IPS DF 6.9 (cell line): Measurements from ENCODE around the gene KRTAP5-10.
"Not testable (repeated sequence)": the region's sequence is repeated elsewhere in the genome, so short reads cannot be mapped to it uniquely, and the experiment has no call there.

Source experiments
- DNase-seq: peaks from one replicate; pipeline ENCODE4 v3.0.0-alpha.2; 2013; ENCODE audit warnings: low read depth, low spot score
- H3K27ac ChIP-seq: one replicate; pipeline ENCODE4 v1.5.1; 2013; ENCODE audit warnings: low read length, control low read depth
- H3K27me3 ChIP-seq: 2 replicates; pipeline ENCODE4 v1.6.1; 2013; ENCODE audit warnings: mild to moderate bottlenecking, low read length; ENCODE audit not compliant: control insufficient read depth, insufficient read depth
- H3K36me3 ChIP-seq: 2 replicates; pipeline ENCODE4 v1.6.1; 2013; ENCODE audit warnings: low read length; ENCODE audit not compliant: control insufficient read depth, insufficient read depth
- H3K4me1 ChIP-seq: 2 replicates; pipeline ENCODE4 v1.6.1; 2013; ENCODE audit warnings: low read length; ENCODE audit not compliant: control insufficient read depth, insufficient read depth
- H3K4me3 ChIP-seq: 2 replicates; pipeline ENCODE4 v1.5.1; 2013; ENCODE audit warnings: mild to moderate bottlenecking, low read length
- H3K9me3 ChIP-seq: 2 replicates; pipeline ENCODE4 v1.6.1; 2013; ENCODE audit warnings: low read length, inconsistent platforms; ENCODE audit not compliant: control insufficient read depth, insufficient read depth
- WGBS: extraction: QIAGEN DNeasy Blood & Tissue Kit; methylation state at CpG from one replicate; pipeline ENCODE4 v1.1.7; 2013; ENCODE audit warnings: mixed read lengths, missing lambda C conversion rate; ENCODE audit not compliant: insufficient read length, insufficient coverage; 5-methylcytosine and 5-hydroxymethylcytosine counted together

The KRTAP5-10 gene, protein sequence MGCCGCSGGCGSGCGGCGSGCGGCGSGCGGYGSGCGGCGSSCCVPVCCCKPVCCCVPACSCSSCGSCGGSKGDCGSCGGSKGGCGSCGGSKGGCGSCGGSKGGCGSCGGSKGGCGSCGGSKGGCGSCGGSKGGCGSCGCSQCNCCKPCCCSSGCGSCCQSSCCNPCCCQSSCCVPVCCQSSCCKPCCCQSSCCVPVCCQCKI

DNA sequence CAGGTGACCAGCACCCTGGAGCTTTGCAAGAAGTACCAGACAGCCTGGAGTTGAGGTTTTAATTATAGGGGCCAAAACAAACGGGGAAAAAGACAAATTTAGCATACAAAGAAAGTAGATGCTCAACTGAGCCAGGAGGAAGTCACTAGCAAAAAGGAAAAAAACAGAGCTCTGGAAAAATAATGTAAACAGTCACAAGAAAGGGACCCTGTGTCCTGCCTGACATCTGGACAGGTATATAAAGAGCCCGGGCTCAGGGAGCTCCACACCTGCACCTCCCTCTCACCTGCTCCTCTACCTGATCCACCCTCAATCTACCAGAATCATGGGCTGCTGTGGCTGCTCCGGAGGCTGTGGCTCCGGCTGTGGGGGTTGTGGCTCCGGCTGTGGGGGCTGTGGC is at the start of gene KRTAP5-10:
Gene KRTAP5-10 (plus strand): TSS at position 301 of the 400 bp plus-strand sequence. CDS start 25 bp downstream, at position 326.
- Histone ChIP-seq H3K4me3 (no peak within 1 kb of the TSS), H3K27ac (no peak within 1 kb of the TSS), H3K9me3 (no peaks in the 10 kb centered on the region), H3K27me3 (no peaks in the 10 kb centered on the region), H3K4me1 (0 out of 2 replicates have a peak, but pooled peaks cover 2% of the 10 kb centered on the region), H3K36me3 (no peaks in the 10 kb centered on the region)
- no CpG with 5 or more reads among the region's 5 CpGs for WGBS
- no peak for DNase-seq

DNA sequence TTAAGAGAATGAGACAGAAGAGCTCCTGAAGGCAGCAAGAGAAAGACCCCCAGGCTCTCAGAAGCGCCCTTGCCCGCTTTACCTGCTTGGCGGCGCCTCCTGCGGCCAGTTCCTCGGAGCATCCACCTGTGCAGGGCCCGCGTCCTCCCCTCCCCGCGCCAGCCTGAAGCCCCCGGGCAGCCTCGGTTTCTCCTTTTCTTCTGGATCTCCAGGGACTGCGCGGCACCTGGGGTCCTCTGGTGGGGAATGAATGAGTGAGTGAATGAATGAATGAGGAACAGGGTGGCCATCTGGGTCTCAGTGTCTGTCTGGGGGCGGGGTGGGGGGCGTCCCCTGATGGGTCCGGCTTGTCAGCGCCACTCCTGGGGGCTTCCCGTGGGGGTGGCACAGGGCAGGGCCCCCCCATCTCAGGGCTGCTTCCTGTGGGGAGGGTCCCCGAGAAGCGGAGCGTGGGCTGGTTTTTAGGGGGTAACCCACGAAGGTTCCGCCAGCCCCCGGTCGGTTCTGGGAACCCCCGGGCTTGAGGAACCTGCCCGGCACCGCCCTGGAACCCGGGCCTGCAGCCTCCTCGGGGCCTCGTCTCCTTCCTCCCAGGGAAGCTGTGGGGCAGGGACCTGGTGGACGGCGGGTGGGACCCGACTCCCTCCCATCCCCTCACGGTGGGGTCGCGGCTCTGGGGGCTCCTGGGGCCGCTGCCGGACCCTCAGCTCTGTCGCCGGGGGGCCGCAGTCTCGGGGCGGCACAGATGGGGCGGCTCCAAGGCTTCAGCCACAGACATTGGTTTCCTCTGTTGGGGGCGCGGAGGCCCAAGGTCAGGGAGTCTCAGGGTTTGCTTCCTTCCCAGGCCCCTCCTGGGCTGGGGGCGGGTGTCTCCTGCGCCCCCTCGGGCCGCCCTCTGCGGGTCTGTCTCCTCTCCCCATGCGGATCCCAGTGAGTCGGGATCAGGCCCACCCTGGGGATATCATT is 46.6 kb upstream of the KRTAP5-10 start:
- H3K36me3 ChIP-seq = no peaks in the 10 kb centered on the region
- H3K9me3 ChIP-seq = no peaks in the 10 kb centered on the region
- H3K4me3 ChIP-seq = no peak overlapping the region
- no peaks in the 10 kb centered on the region for H3K27me3 ChIP-seq
- no peak overlapping the region for H3K27ac ChIP-seq
- WGBS = no CpG with 5 or more reads among the region's 55 CpGs
- DNase-seq = no peak
- H3K4me1 ChIP-seq = no peaks in the 10 kb centered on the region

- WGBS = no CpG with 5 or more reads among the region's 10 CpGs
- DNase-seq = no peak
- no peaks in the 10 kb centered on the region for H3K9me3 ChIP-seq
- no peak overlapping the region for H3K27ac ChIP-seq
- H3K27me3 ChIP-seq = no peaks in the 10 kb centered on the region
- H3K36me3 ChIP-seq = no peaks in the 10 kb centered on the region
- no peaks in the 10 kb centered on the region for H3K4me1 ChIP-seq
- H3K4me3 ChIP-seq = no peak overlapping the region
Measured at GRCh38 chr11:71519546-71519945, 45.8 kb upstream of the KRTAP5-10 start.

DNA sequence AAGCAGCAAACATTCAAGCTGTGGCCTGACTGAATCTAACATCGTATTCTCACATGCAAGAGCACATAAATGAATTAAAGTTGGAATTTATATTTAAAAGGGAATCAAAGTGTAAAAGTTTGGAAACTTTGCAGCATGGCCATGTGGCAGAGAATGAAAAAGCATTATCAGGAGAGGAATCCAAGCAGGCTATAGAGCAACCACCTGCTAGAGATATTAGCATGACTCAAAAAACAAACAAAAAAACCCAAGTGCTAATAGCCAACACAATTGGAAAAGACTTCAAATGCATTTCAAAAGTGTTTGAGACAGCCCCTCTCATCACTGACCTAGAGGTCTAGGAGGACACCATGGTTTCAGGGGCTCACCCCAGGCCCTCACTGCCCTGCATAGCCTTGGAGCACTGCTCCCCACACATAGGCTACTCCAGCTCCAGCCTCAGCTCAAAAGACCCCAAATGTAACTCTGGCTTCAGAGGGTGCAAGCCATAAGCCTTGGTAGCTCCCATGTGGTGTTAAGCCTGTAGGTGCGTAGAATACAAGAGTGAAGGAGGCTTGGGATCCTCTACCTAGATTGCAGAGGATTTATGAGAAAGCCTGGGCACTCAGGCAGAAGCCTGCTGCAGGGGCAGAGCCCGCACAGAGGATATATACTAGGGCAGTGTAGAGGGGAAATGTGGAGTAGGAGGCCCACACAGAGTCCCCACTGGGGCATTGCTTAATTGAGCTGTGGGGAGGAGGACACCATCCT is 40.0 kb upstream of the KRTAP5-10 start:
- Histone ChIP-seq H3K36me3 (no peaks in the 10 kb centered on the region), H3K4me3 (no peak overlapping the region), H3K27ac (no peak overlapping the region), H3K27me3 (no peaks in the 10 kb centered on the region), H3K9me3 (no peaks in the 10 kb centered on the region), H3K4me1 (no peaks in the 10 kb centered on the region)
- no peak for DNase-seq
- no CpG with 5 or more reads among the region's 3 CpGs for WGBS

- WGBS = no CpG with 5 or more reads among the region's 2 CpGs
- H3K36me3 ChIP-seq = no peaks in the 10 kb centered on the region
Measured at GRCh38 chr11:71525938-71526495, 39.3 kb upstream of the KRTAP5-10 start.

GRCh38 chr11:71526796-71527575 is 38.4 kb upstream of the KRTAP5-10 start, which contains the start of gene KRTAP5-7:
TSS of gene KRTAP5-7 (plus strand) at chr11:71527267. CDS start at chr11:71527301, 34 bp downstream.
- WGBS = no CpG with 5 or more reads among the region's 10 CpGs
- not testable (repeated sequence) for H3K27me3 ChIP-seq, DNase-seq, H3K4me3 ChIP-seq, H3K9me3 ChIP-seq, H3K4me1 ChIP-seq, H3K27ac ChIP-seq, H3K36me3 ChIP-seq

More at GRCh38 chr11:71525938-71526495, 39.3 kb upstream of the KRTAP5-10 start:
- no peaks in the 10 kb centered on the region for H3K27me3 ChIP-seq
- no peaks in the 10 kb centered on the region for H3K9me3 ChIP-seq
- no peaks in the 10 kb centered on the region for H3K4me1 ChIP-seq
- H3K27ac ChIP-seq = no peak overlapping the region
- DNase-seq = no peak
- H3K4me3 ChIP-seq = no peak overlapping the region

DNA sequence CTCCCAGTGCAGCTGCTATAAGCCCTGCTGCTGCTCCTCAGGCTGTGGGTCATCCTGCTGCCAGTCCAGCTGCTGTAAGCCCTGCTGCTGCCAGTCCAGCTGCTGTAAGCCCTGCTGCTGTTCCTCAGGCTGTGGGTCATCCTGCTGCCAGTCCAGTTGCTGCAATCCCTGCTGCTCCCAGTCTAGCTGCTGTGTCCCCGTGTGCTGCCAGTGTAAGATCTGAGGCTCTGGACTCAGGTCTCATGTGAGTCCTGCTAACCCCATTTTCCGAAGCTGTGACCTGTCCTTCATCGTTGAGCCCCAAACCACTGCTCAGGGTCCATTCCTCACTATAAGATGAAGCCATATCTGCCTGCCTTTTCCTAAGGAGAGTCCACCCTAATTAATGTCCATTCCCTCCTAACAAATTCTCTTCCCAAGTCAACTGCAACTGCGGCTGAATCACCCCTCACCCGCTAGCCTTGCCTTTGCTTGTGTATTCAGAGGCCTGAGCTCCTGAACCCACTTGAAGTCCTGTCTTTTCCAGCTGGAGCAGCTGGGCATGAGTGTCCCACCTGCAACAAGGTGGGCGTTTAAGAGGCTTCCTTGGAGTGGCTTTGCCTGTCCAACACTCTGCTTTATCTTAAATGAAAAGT is 37.7 kb upstream of the KRTAP5-10 start:
- no peaks in the 10 kb centered on the region for H3K36me3 ChIP-seq
- H3K27me3 ChIP-seq = no peaks in the 10 kb centered on the region
- H3K4me1 ChIP-seq = no peaks in the 10 kb centered on the region
- no peak overlapping the region for H3K4me3 ChIP-seq
- WGBS = no CpG with 5 or more reads among the region's 6 CpGs
- no peak overlapping the region for H3K27ac ChIP-seq
- H3K9me3 ChIP-seq = no peaks in the 10 kb centered on the region
- DNase-seq = no peak

DNA sequence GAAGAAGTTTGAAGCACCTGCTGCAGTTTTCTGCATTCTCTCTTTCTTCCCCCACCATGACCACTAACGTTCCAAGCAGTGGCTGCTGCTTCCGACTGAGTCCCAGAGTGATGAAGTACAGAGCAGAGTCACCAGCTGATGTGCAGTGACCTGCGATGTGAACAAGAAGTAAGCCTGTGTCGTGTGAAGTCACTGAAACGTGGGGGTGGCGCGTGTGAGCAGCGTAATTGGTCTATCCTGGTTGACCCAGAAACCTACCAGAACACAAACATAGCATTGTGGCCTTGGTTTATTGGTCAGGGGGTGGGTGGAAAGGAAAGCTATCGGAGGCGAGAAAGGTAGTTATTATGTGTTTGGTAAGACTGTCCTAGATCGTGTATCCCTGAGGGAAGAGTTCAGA is 34.8 kb upstream of the KRTAP5-10 start:
- H3K27ac ChIP-seq = no peak overlapping the region
- no CpG with 5 or more reads among the region's 11 CpGs for WGBS
- H3K4me3 ChIP-seq = no peak overlapping the region
- no peaks in the 10 kb centered on the region for H3K4me1 ChIP-seq
- no peaks in the 10 kb centered on the region for H3K27me3 ChIP-seq
- no peaks in the 10 kb centered on the region for H3K9me3 ChIP-seq
- no peak for DNase-seq
- no peaks in the 10 kb centered on the region for H3K36me3 ChIP-seq

- H3K4me1 ChIP-seq = no peaks in the 10 kb centered on the region
- H3K9me3 ChIP-seq = no peaks in the 10 kb centered on the region
- no peak overlapping the region for H3K4me3 ChIP-seq
- no peak for DNase-seq
- no peak overlapping the region for H3K27ac ChIP-seq
- H3K27me3 ChIP-seq = no peaks in the 10 kb centered on the region
- no CpG with 5 or more reads among the region's 10 CpGs for WGBS
- no peaks in the 10 kb centered on the region for H3K36me3 ChIP-seq
Measured at GRCh38 chr11:71532036-71532610, 33.2 kb upstream of the KRTAP5-10 start.
